ENCODE data around the gene MMP25.
"Not testable (repeated sequence)": the region's sequence is repeated elsewhere in the genome, so short reads cannot be mapped to it uniquely, and the experiment has no call there.

GRCh38 chr16:3081957-3082356 lies 35.6 kb downstream of the MMP25 start:
- not testable (repeated sequence) for TF ChIP-seq EZH2phosphoT487 (IDR thresholded peaks at IDR 0.05; ENCODE audit: borderline replicate concordance)
- TF ChIP-seq, protein P1, sequence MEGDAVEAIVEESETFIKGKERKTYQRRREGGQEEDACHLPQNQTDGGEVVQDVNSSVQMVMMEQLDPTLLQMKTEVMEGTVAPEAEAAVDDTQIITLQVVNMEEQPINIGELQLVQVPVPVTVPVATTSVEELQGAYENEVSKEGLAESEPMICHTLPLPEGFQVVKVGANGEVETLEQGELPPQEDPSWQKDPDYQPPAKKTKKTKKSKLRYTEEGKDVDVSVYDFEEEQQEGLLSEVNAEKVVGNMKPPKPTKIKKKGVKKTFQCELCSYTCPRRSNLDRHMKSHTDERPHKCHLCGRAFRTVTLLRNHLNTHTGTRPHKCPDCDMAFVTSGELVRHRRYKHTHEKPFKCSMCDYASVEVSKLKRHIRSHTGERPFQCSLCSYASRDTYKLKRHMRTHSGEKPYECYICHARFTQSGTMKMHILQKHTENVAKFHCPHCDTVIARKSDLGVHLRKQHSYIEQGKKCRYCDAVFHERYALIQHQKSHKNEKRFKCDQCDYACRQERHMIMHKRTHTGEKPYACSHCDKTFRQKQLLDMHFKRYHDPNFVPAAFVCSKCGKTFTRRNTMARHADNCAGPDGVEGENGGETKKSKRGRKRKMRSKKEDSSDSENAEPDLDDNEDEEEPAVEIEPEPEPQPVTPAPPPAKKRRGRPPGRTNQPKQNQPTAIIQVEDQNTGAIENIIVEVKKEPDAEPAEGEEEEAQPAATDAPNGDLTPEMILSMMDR (conservative IDR thresholded peaks at IDR 0.05; ENCODE audit: low read length): not testable (repeated sequence)
